ENCODE data around the gene RYR2.

Gene RYR2

GRCh38 chr1:237664348-237664747 is 622.4 kb downstream of the RYR2 start:
- no peak for DNase-seq (ENCODE audit: low read depth, low spot score)

GRCh38 chr1:237670302-237670701 is 628.3 kb downstream of the RYR2 start:
- no peak for DNase-seq (ENCODE audit: low read depth, low spot score)

GRCh38 chr1:237671262-237671661 is 629.3 kb downstream of the RYR2 start:
- no peak for DNase-seq (ENCODE audit: low read depth, low spot score)

GRCh38 chr1:237671935-237672334 is 630.0 kb downstream of the RYR2 start:
- no peak for DNase-seq (ENCODE audit: low read depth, low spot score)

- no peak for DNase-seq (ENCODE audit: low read depth, low spot score)
These were observed 630.8 kb downstream of the RYR2 start for GRCh38 chr1:237672748-237673147.

- DNase-seq (ENCODE audit: low read depth, low spot score), result no peak
These were observed 631.6 kb downstream of the RYR2 start for GRCh38 chr1:237673631-237674030.

- DNase-seq (ENCODE audit: low read depth, low spot score), result no peak
These were observed 636.0 kb downstream of the RYR2 start for GRCh38 chr1:237677979-237678378.

- no peak for DNase-seq (ENCODE audit: low read depth, low spot score)
These were observed 637.7 kb downstream of the RYR2 start for GRCh38 chr1:237679687-237680086.

- no peak for DNase-seq (ENCODE audit: low read depth, low spot score)
These were observed 639.2 kb downstream of the RYR2 start for GRCh38 chr1:237681210-237681609.

- DNase-seq (ENCODE audit: low read depth, low spot score), result no peak
These were observed 642.3 kb downstream of the RYR2 start for GRCh38 chr1:237684236-237684635.

- no peak for DNase-seq (ENCODE audit: low read depth, low spot score)
These were observed 643.6 kb downstream of the RYR2 start for GRCh38 chr1:237685551-237685950.

- no peak for DNase-seq (ENCODE audit: low read depth, low spot score)
These were observed 645.8 kb downstream of the RYR2 start for GRCh38 chr1:237687804-237688203.

- no peak for DNase-seq (ENCODE audit: low read depth, low spot score)
These were observed 648.7 kb downstream of the RYR2 start for GRCh38 chr1:237690656-237691055.

GRCh38 chr1:237692255-237692654 is 650.3 kb downstream of the RYR2 start:
- no peak for DNase-seq (ENCODE audit: low read depth, low spot score)

- DNase-seq (ENCODE audit: low read depth, low spot score), result no peak
These were observed 653.9 kb downstream of the RYR2 start for GRCh38 chr1:237695878-237696277.

GRCh38 chr1:237700181-237700580 is 658.2 kb downstream of the RYR2 start:
- no peak for DNase-seq (ENCODE audit: low read depth, low spot score)

GRCh38 chr1:237701534-237701933 is 659.5 kb downstream of the RYR2 start:
- no peak for DNase-seq (ENCODE audit: low read depth, low spot score)

- DNase-seq (ENCODE audit: low read depth, low spot score), result no peak
These were observed 660.2 kb downstream of the RYR2 start for GRCh38 chr1:237702161-237702560.

- no peak for DNase-seq (ENCODE audit: low read depth, low spot score)
These were observed 663.5 kb downstream of the RYR2 start for GRCh38 chr1:237705462-237705861.

- DNase-seq (ENCODE audit: low read depth, low spot score), result no peak
These were observed 667.4 kb downstream of the RYR2 start for GRCh38 chr1:237709355-237709754.

GRCh38 chr1:237711281-237711680 is 669.3 kb downstream of the RYR2 start:
- DNase-seq (ENCODE audit: low read depth, low spot score), result no peak

- DNase-seq (ENCODE audit: low read depth, low spot score), result no peak
These were observed 670.1 kb downstream of the RYR2 start for GRCh38 chr1:237712082-237712481.

- DNase-seq (ENCODE audit: low read depth, low spot score), result no peak
These were observed 670.7 kb downstream of the RYR2 start for GRCh38 chr1:237712586-237713157.

GRCh38 chr1:237713916-237714315 is 671.9 kb downstream of the RYR2 start:
- DNase-seq (ENCODE audit: low read depth, low spot score), result no peak
